GM12891 (cell line): ENCODE data around the gene NEU1.
"Not testable (repeated sequence)": the region's sequence is repeated elsewhere in the genome, so short reads cannot be mapped to it uniquely, and the experiment has no call there.

ENCODE experiments used
- POLR2A ChIP-seq: IDR thresholded peaks from 2 replicates; pipeline ENCODE4 v1.6.1; 2011; ENCODE audit warnings: low read depth, low read length, control low read depth
- SPI1 ChIP-seq: IDR thresholded peaks from 2 replicates; pipeline ENCODE4 v1.6.1; 2011; ENCODE audit warnings: low read depth, low read length, control low read depth
- TAF1 ChIP-seq: IDR thresholded peaks from 2 replicates; pipeline ENCODE4 v1.6.1; 2011; ENCODE audit warnings: low read depth, low read length, control low read depth

DNA sequence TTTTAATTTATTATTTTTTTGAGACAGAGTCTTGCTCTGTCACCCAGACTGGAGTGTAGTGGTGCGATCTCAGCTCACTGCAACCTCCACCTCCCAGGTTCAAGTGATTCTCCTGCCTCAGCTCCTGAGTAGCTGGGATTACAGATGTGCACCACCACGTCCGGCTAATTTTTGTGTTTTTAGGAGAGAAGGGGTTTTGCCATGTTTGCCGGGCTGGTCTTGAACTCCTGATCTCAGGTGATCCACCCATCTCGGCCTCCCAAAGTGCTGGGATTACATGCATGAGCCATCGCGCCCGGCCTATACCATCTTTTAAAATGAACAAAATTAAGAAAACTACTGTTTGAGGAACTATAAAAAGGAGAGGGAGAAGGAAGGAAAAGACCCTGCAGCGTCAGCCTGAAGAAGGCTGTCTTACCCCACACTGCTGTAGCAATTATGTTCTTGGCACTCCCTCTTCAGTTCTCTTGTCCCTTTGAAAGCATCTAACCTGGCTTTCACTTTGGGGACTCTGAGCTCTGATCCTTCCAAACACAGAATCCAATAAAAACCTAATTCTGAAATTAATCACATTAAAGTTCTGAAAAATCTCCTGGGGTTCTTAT, 38.9 kb downstream of the NEU1 start:
- not testable (repeated sequence) for TF ChIP-seq POLR2A, TAF1, SPI1
